A549 (cell line): ENCODE data around the gene HES4. TPM values are rescaled to one million over a fixed set of nuclear protein-coding genes. Genes with fewer than 3 reads are reported as not detected.

Source experiments
- ATAC-seq, 2 experiments: fragments of 200-7000 bp in 1 of 2; fragments of >200 bp in 1 of 2; cut with Nextera tagmentation in 1 of 2; cut with Tn5 transposase in 1 of 2; 3 replicates each; pipeline versions ENCODE4 v1.8.0 to v1.9.1; 2018 to 2020; ENCODE audit warnings: mild to moderate bottlenecking in 1 of 2, moderate library complexity in 1 of 2
- CTCF ChIA-PET: fragments of 300-600 bp; sonication (Branson Sonifier 250); formaldehyde crosslinking; extraction: SDS; loops from one replicate; lab custom pipeline; 2021; ENCODE audit warnings: antibody characterized with exemption, inconsistent platforms; lab: Yijun Ruan, JAX
- POLR2A ChIA-PET: fragments of 350-600 bp; formaldehyde crosslinking; extraction: SDS; loops from one replicate; lab custom pipeline; 2021; ENCODE audit warnings: antibody characterized with exemption, inconsistent platforms; lab: Yijun Ruan, JAX
- DNase-seq, 2 experiments: peaks; one replicate each; pipeline versions ENCODE4 v3.0.0 to v3.0.0-alpha.2; 2011 to 2016; ENCODE audit warnings: low read depth in 1 of 2, low spot score in 1 of 2
- FAIRE-seq: peaks from 2 replicates; lab custom pipeline; 2011; peaks lifted over from hg19 to GRCh38; lab: Jason Lieb, UNC
- H3K27ac ChIP-seq, 2 experiments: fragments of >200 bp; sonication (Bioruptor Twin); formaldehyde crosslinking; 3 replicates each; pipeline ENCODE4 v1.5.1; 2016 to 2017
- H3K4me1 ChIP-seq: fragments of >200 bp; sonication (Bioruptor Twin); formaldehyde crosslinking; 3 replicates; pipeline ENCODE4 v1.6.1; 2016
- H3K4me2 ChIP-seq: fragments of >200 bp; sonication (Bioruptor Twin); formaldehyde crosslinking; 3 replicates; pipeline ENCODE4 v1.6.1; 2016
- H3K4me3 ChIP-seq: fragments of >200 bp; sonication (Bioruptor Twin); formaldehyde crosslinking; 3 replicates; pipeline ENCODE4 v1.5.1; 2016
- H3K9me3 ChIP-seq: fragments of >200 bp; sonication (Bioruptor Twin); formaldehyde crosslinking; 3 replicates; pipeline ENCODE4 v1.6.1; 2016
- BCL3 ChIP-seq: fragments of >200 bp; sonication (Bioruptor Twin); formaldehyde crosslinking; IDR thresholded peaks from 3 replicates; pipeline ENCODE4 v1.6.1; 2016
- BHLHE40 ChIP-seq: IDR thresholded peaks from 2 replicates; pipeline ENCODE4 v1.6.1; 2012; ENCODE audit warnings: low read depth, low read length, inconsistent platforms
- CEBPB ChIP-seq, 2 experiments: fragments of >200 bp in 1 of 2; sonication (Bioruptor Twin) in 1 of 2; formaldehyde crosslinking in 1 of 2; IDR thresholded peaks; 2 replicates each; pipeline ENCODE4 v1.6.1; 2012 to 2016
- CHD2 ChIP-seq: fragments of 150-350 bp; IDR thresholded peaks from 2 replicates; pipeline ENCODE4 v1.6.1; 2014; ENCODE audit warnings: low read length; ENCODE audit not compliant: partially characterized antibody
- EHF ChIP-seq: fragments of 250-450 bp; sonication (Bioruptor Pico); IDR thresholded peaks from 2 replicates; pipeline ENCODE4 v1.5.0; 2020; ENCODE audit warnings: mild to moderate bottlenecking
- EHMT2 ChIP-seq: fragments of 200-600 bp; sonication (generic); IDR thresholded peaks from 2 replicates; pipeline ENCODE4 v1.6.1; 2016; ENCODE audit warnings: antibody characterized with exemption, low read depth, mild to moderate bottlenecking, moderate library complexity
- EP300 ChIP-seq, 2 experiments: fragments of >200 bp; sonication (Bioruptor Twin); formaldehyde crosslinking; IDR thresholded peaks; 2 replicates in 1 of 2; 3 replicates in 1 of 2; pipeline ENCODE4 v1.6.1; 2016 to 2017
- FOSB ChIP-seq: fragments of 250-450 bp; sonication (Bioruptor Pico); IDR thresholded peaks from 2 replicates; pipeline ENCODE4 v1.5.0; 2020; ENCODE audit warnings: mild to moderate bottlenecking, moderate library complexity
- HOXA7 ChIP-seq: fragments of 250-450 bp; sonication (Bioruptor Pico); IDR thresholded peaks from 2 replicates; pipeline ENCODE4 v1.5.0; 2020; ENCODE audit warnings: mild to moderate bottlenecking, moderate library complexity
- JUN ChIP-seq, 2 experiments: fragments of >200 bp; sonication (Bioruptor Twin); formaldehyde crosslinking; IDR thresholded peaks; 2 replicates in 1 of 2; 3 replicates in 1 of 2; pipeline ENCODE4 v1.6.1; 2016 to 2017
- JUNB ChIP-seq: fragments of >200 bp; sonication (Bioruptor Twin); formaldehyde crosslinking; IDR thresholded peaks from 2 replicates; pipeline ENCODE4 v1.6.1; 2016
- KDM1A ChIP-seq: fragments of 200-600 bp; sonication (generic); IDR thresholded peaks from 2 replicates; pipeline ENCODE4 v1.6.1; 2016; ENCODE audit warnings: low read depth, mild to moderate bottlenecking
- KDM5A ChIP-seq: fragments of 200-600 bp; sonication (generic); IDR thresholded peaks from 2 replicates; pipeline ENCODE4 v1.6.1; 2016; ENCODE audit warnings: antibody characterized with exemption, mild to moderate bottlenecking
- MAFK ChIP-seq: fragments of 450-650 bp; IDR thresholded peaks from 2 replicates; pipeline ENCODE4 v1.6.1; 2014; ENCODE audit not compliant: partially characterized antibody
- MAZ ChIP-seq: fragments of 150-350 bp; IDR thresholded peaks from 2 replicates; pipeline ENCODE4 v1.6.1; 2014; ENCODE audit warnings: antibody characterized with exemption, low read depth, low read length, borderline replicate concordance
- NFE2L2 ChIP-seq: fragments of 150-350 bp; conservative IDR thresholded peaks from 2 replicates; pipeline ENCODE4 v1.6.1; 2014; ENCODE audit warnings: low read length
- NPAS2 ChIP-seq: fragments of 250-450 bp; sonication (Bioruptor Pico); IDR thresholded peaks from 2 replicates; pipeline ENCODE4 v1.8.0; 2022; ENCODE audit warnings: mild to moderate bottlenecking, moderate library complexity, borderline replicate concordance
- PHF8 ChIP-seq: fragments of 200-600 bp; sonication (generic); IDR thresholded peaks from 2 replicates; pipeline ENCODE4 v1.6.1; 2016; ENCODE audit warnings: low read depth, mild to moderate bottlenecking, antibody characterized with exemption, moderate library complexity, borderline replicate concordance
- RARB ChIP-seq: fragments of 250-450 bp; sonication (Bioruptor Pico); IDR thresholded peaks from 2 replicates; pipeline ENCODE4 v1.8.0; 2021; ENCODE audit warnings: mild to moderate bottlenecking, moderate library complexity
- RCOR1 ChIP-seq: fragments of 150-350 bp; IDR thresholded peaks from 2 replicates; pipeline ENCODE4 v1.6.1; 2014; ENCODE audit warnings: antibody characterized with exemption, low read length, low read depth
- RFX5 ChIP-seq: fragments of 450-650 bp; IDR thresholded peaks from 2 replicates; pipeline ENCODE4 v1.7.1; 2014; ENCODE audit warnings: antibody characterized with exemption, mild to moderate bottlenecking, moderate library complexity
- RNF2 ChIP-seq: fragments of 200-600 bp; sonication (generic); IDR thresholded peaks from 2 replicates; pipeline ENCODE4 v1.6.1; 2016; ENCODE audit warnings: low read depth, mild to moderate bottlenecking, antibody characterized with exemption, moderate library complexity, borderline replicate concordance
- SMC3 ChIP-seq: fragments of >200 bp; sonication (Bioruptor Twin); formaldehyde crosslinking; IDR thresholded peaks from 3 replicates; pipeline ENCODE4 v1.6.1; 2018; ENCODE audit warnings: inconsistent platforms
- ZSCAN20 ChIP-seq: fragments of 250-450 bp; sonication (Bioruptor Pico); IDR thresholded peaks from 2 replicates; pipeline ENCODE4 v1.8.0; 2022; ENCODE audit warnings: mild to moderate bottlenecking, moderate library complexity
- WGBS: methylation state at CpG from one replicate; pipeline ENCODE4 v1.1.6; 2017; ENCODE audit errors: missing lambda C conversion rate; 5-methylcytosine and 5-hydroxymethylcytosine counted together
- polyA plus RNA-seq, 4 experiments: library from polyadenylated mRNA; depleted of rRNA in 3 of 4; stranded (reverse); fragments of >200 nt; fragmentation: RNase III in 1 of 4; extraction: RNeasy Plus Mini Kit Qiagen cat#74134 plus additional on column Dnase treatment in 1 of 4; gene quantifications; 2 replicates in 3 of 4; 3 replicates in 1 of 4; pipeline ENCODE4 v1.2.3, GENCODE V29; 2011 to 2017
- TF ChIP-seq, protein P1 (sequence below): fragments of 250-450 bp; sonication (Bioruptor Pico); IDR thresholded peaks from 2 replicates; pipeline ENCODE4 v1.5.0; 2020; ENCODE audit warnings: low read depth, mild to moderate bottlenecking, moderate library complexity
- TF ChIP-seq, protein P2 (sequence below): fragments of 150-350 bp; IDR thresholded peaks from 2 replicates; pipeline ENCODE4 v1.6.1; 2014; ENCODE audit warnings: low read depth, mild to moderate bottlenecking, low read length
- TF ChIP-seq, protein P3 (sequence below): fragments of 450-650 bp; IDR thresholded peaks from 2 replicates; pipeline ENCODE4 v1.6.1; 2014; ENCODE audit warnings: antibody characterized with exemption
- TF ChIP-seq, protein P4 (sequence below): IDR thresholded peaks from 2 replicates; pipeline ENCODE4 v1.6.1; 2012; ENCODE audit warnings: low read depth, borderline replicate concordance

The HES4 gene
- polyA plus RNA-seq, 2 of the 4 experiments (the other 2 are of a cell fraction), result 5.9 to 8.4 TPM

DNA sequence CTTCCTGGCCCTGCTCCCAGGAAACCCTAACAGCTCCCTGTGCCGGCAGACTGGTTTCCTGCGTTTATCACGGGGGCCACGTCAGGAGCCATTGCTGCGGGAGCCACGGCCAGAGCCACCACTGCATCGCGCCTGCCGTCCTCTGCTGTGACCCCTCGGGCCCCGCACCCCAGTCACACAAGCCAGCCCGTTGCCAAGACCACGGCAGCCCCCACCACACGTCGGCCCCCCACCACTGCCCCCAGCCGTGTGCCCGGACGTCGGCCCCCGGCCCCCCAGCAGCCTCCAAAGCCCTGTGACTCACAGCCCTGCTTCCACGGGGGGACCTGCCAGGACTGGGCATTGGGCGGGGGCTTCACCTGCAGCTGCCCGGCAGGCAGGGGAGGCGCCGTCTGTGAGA lies 48.1 kb upstream of the HES4 start:
- no peak for DNase-seq
- no peak for TF ChIP-seq NFE2L2
- TF ChIP-seq CHD2, result no peak
- TF ChIP-seq, protein P1, sequence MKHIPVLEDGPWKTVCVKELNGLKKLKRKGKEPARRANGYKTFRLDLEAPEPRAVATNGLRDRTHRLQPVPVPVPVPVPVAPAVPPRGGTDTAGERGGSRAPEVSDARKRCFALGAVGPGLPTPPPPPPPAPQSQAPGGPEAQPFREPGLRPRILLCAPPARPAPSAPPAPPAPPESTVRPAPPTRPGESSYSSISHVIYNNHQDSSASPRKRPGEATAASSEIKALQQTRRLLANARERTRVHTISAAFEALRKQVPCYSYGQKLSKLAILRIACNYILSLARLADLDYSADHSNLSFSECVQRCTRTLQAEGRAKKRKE (CRISPR knock-in tag), result no peak
- TF ChIP-seq, protein P2, sequence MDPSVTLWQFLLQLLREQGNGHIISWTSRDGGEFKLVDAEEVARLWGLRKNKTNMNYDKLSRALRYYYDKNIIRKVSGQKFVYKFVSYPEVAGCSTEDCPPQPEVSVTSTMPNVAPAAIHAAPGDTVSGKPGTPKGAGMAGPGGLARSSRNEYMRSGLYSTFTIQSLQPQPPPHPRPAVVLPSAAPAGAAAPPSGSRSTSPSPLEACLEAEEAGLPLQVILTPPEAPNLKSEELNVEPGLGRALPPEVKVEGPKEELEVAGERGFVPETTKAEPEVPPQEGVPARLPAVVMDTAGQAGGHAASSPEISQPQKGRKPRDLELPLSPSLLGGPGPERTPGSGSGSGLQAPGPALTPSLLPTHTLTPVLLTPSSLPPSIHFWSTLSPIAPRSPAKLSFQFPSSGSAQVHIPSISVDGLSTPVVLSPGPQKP, result no peak
- TF ChIP-seq JUN (IDR thresholded peaks at IDR 0.05), result no peak
- no peak for TF ChIP-seq MAZ
- no peak for TF ChIP-seq KDM5A
- no peak for TF ChIP-seq BCL3
- TF ChIP-seq RCOR1, result no peak
- no peak for TF ChIP-seq EHMT2
- TF ChIP-seq BHLHE40, result no peak
- TF ChIP-seq EHF (CRISPR knock-in tag), result no peak
- no peak for TF ChIP-seq KDM1A
- no peak for TF ChIP-seq ZSCAN20
- no peak for TF ChIP-seq EP300 (IDR thresholded peaks at IDR 0.05)
- no peak for TF ChIP-seq CEBPB (IDR thresholded peaks at IDR 0.05)
- no peak for TF ChIP-seq MAFK
- FAIRE-seq, result no peak
- Histone ChIP-seq H3K4me1 (no peaks in the 10 kb centered on the region), H3K4me2 (no peak overlapping the region), H3K27ac (no peak overlapping the region), H3K9me3 (no peaks in the 10 kb centered on the region), H3K4me3 (no peak overlapping the region)
- POLR2A ChIA-PET, result no interaction called here
- CTCF ChIA-PET, result interaction anchor here (1.2 to 1.7 kb wide), 2 partner anchors 11 to 16 kb away, joined by 4 to 11 read pairs; no protein-coding TSS in a partner anchor
- ATAC-seq, result no peak
- WGBS, result 96% methylated on average over 9 of the region's 25 CpGs

DNA sequence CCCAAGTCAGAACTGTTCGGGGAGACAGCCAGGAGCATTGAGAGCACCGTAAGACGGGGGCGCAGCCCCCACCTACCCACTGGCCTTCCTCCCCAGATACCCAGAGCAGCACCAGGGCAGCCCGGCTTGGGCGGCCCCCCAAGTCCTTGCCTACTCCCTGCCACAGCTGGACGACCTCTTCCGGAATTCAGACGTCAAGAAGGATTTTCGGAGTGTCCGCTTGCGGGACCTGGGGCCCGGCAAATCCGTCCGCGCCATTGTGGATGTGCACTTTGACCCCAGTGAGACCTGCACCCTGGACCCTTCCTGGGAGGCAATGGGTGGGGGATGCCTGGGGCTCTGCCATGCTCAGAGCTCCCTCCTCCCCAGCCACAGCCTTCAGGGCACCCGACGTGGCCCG lies 47.5 kb upstream of the HES4 start:
- ATAC-seq (no peak), FAIRE-seq (no peak), DNase-seq (no peak)
- WGBS, result no CpG with 5 or more reads among the region's 19 CpGs
- ChIA-PET POLR2A (no interaction called here), CTCF (interaction anchor here (1.2 to 1.7 kb wide), 2 partner anchors 12 to 16 kb away, joined by 4 to 11 read pairs; no protein-coding TSS in a partner anchor)
- Histone ChIP-seq H3K4me3 (no peak overlapping the region), H3K9me3 (no peaks in the 10 kb centered on the region), H3K4me1 (no peaks in the 10 kb centered on the region), H3K27ac (no peak overlapping the region), H3K4me2 (no peak overlapping the region)
- no peak for TF ChIP-seq FOSB (CRISPR knock-in tag)
- TF ChIP-seq, protein P3, sequence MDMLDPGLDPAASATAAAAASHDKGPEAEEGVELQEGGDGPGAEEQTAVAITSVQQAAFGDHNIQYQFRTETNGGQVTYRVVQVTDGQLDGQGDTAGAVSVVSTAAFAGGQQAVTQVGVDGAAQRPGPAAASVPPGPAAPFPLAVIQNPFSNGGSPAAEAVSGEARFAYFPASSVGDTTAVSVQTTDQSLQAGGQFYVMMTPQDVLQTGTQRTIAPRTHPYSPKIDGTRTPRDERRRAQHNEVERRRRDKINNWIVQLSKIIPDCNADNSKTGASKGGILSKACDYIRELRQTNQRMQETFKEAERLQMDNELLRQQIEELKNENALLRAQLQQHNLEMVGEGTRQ, result no peak
- no peak for TF ChIP-seq RNF2
- no peak for TF ChIP-seq MAZ
- no peak for TF ChIP-seq PHF8

DNA sequence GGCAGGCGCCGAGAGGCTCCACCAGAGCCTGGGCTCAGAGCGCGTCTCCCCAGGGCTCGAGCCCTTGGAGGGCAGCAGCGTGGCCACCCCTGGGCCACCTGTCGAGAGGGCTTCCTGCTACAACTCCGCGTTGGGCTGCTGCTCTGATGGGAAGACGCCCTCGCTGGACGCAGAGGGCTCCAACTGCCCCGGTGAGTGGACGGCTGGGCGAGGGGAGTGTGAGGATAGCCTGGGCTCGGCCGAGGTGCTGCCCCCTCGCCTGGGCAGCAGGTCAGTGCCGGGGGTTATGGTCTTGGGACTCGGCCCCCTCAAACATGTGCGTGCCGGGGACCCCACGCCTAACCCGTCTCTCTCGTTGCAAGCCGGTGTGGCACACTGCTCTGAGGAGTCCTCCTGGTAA lies 46.9 kb upstream of the HES4 start:
- no peak for DNase-seq
- Histone ChIP-seq H3K4me2 (no peak overlapping the region), H3K4me3 (no peak overlapping the region), H3K4me1 (no peaks in the 10 kb centered on the region), H3K9me3 (no peaks in the 10 kb centered on the region), H3K27ac (no peak overlapping the region)
- ChIA-PET POLR2A (no interaction called here), CTCF (interaction anchor here (1.2 kb wide), 1 partner anchor 13 kb away, joined by 4 read pairs; no protein-coding TSS in a partner anchor)
- no peak for ATAC-seq
- TF ChIP-seq, protein P2, result no peak
- TF ChIP-seq, protein P4, sequence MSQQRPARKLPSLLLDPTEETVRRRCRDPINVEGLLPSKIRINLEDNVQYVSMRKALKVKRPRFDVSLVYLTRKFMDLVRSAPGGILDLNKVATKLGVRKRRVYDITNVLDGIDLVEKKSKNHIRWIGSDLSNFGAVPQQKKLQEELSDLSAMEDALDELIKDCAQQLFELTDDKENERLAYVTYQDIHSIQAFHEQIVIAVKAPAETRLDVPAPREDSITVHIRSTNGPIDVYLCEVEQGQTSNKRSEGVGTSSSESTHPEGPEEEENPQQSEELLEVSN, result no peak
- TF ChIP-seq SMC3 (no peak), HOXA7 (CRISPR knock-in tag) (no peak), RARB (no peak), JUNB (no peak), EHF (CRISPR knock-in tag) (no peak), RFX5 (no peak), MAFK (no peak), CHD2 (no peak), NPAS2 (CRISPR knock-in tag) (no peak)
- FAIRE-seq, result no peak
- 85% methylated on average over 7 of the region's 26 CpGs for WGBS
